Brain microvascular endothelial cell (primary cell): Measurements from ENCODE around the gene CCDC87.

Experiments used
- DNase-seq: peaks from one replicate; pipeline ENCODE4 v3.0.0-alpha.2; 2020
- H3K27ac ChIP-seq: fragments of 250-450 bp; sonication (Bioruptor Pico); 2 replicates; pipeline ENCODE4 v1.5.1; 2020; ENCODE audit warnings: mild to moderate bottlenecking, moderate library complexity
- H3K27me3 ChIP-seq: fragments of 250-450 bp; sonication (Bioruptor Pico); replicated peaks from 2 replicates; pipeline ENCODE4 v1.5.1; 2020; ENCODE audit warnings: mild to moderate bottlenecking
- H3K36me3 ChIP-seq: fragments of 250-450 bp; sonication (Bioruptor Pico); replicated peaks from 2 replicates; pipeline ENCODE4 v1.5.1; 2020; ENCODE audit warnings: mild to moderate bottlenecking
- H3K4me3 ChIP-seq: 2 replicates; pipeline ENCODE4 v1.5.1; 2011; ENCODE audit warnings: low read depth, mild to moderate bottlenecking, control low read depth, low read length, moderate library complexity
- CTCF ChIP-seq: IDR thresholded peaks from 2 replicates; pipeline ENCODE4 v1.5.1; 2011; ENCODE audit warnings: low read depth, mild to moderate bottlenecking, moderate library complexity, low read length, control low read depth, inconsistent platforms; ENCODE audit errors: missing control alignments
- in situ Hi-C: cut with HindIII; loops from 2 replicates; pipeline ENCODE4 v1.10.0; 2017; ENCODE audit warnings: low sequenced_read_pairs, low pct_ligation_motif_present

The CCDC87 gene

GRCh38 chr11:66637557-66638176, 44.8 kb upstream of the CCDC87 start:
- H3K36me3 ChIP-seq = peaks cover 30% of the 10 kb centered on the region
- peak overlapping the region; percentile 6 for H3K27ac ChIP-seq
- TF ChIP-seq CTCF = no peak
- no peak for DNase-seq
- no peaks in the 10 kb centered on the region for H3K27me3 ChIP-seq
- in situ Hi-C loops = no loop called here
- peak overlapping the region; percentile 54 for H3K4me3 ChIP-seq

- H3K36me3 ChIP-seq = peaks cover 30% of the 10 kb centered on the region
- H3K27me3 ChIP-seq = no peaks in the 10 kb centered on the region
- no peak overlapping the region for H3K4me3 ChIP-seq
- no peak for TF ChIP-seq CTCF
- no peak overlapping the region for H3K27ac ChIP-seq
- in situ Hi-C loops = no loop called here
- no peak for DNase-seq
Measured at GRCh38 chr11:66636411-66636810, 43.5 kb upstream of the CCDC87 start.

GRCh38 chr11:66632952-66633351, 40.1 kb upstream of the CCDC87 start:
- DNase-seq = no peak
- Histone ChIP-seq H3K36me3 (peaks cover 30% of the 10 kb centered on the region), H3K27ac (no peak overlapping the region), H3K4me3 (no peak overlapping the region), H3K27me3 (no peaks in the 10 kb centered on the region)
- in situ Hi-C loops = no loop called here
- TF ChIP-seq CTCF = no peak

- no peak for DNase-seq
- H3K27me3 ChIP-seq = no peaks in the 10 kb centered on the region
- H3K4me3 ChIP-seq = no peak overlapping the region
- TF ChIP-seq CTCF = no peak
- in situ Hi-C loops = no loop called here
- no peak overlapping the region for H3K27ac ChIP-seq
- H3K36me3 ChIP-seq = peaks cover 41% of the 10 kb centered on the region
Measured at GRCh38 chr11:66631883-66632282, 39.0 kb upstream of the CCDC87 start.

GRCh38 chr11:66629356-66629755, 36.5 kb upstream of the CCDC87 start:
- DNase-seq = no peak
- no peak for TF ChIP-seq CTCF
- Histone ChIP-seq H3K4me3 (no peak overlapping the region), H3K36me3 (peaks cover 65% of the 10 kb centered on the region), H3K27ac (no peak overlapping the region), H3K27me3 (no peaks in the 10 kb centered on the region)
- in situ Hi-C loops = no loop called here

GRCh38 chr11:66628061-66628603, 35.3 kb upstream of the CCDC87 start:
- Histone ChIP-seq H3K27ac (no peak overlapping the region), H3K4me3 (no peak overlapping the region), H3K27me3 (no peaks in the 10 kb centered on the region), H3K36me3 (peaks cover 72% of the 10 kb centered on the region)
- no peak for DNase-seq
- no peak for TF ChIP-seq CTCF
- in situ Hi-C loops = no loop called here
